NCI-H2196 (cell line): ENCODE measurements around the gene RNF13.

Experiments used
- DNase-seq: peaks from one replicate; lab custom pipeline; 2025; ENCODE audit not compliant: unreplicated experiment; lab: John Stamatoyannopoulos, UW

RNF13 gene

GRCh38 chr3:149983628-149984027 lies 170.6 kb downstream of the RNF13 start:
- no peak for DNase-seq

- no peak for DNase-seq
These were observed 176.3 kb downstream of the RNF13 start for GRCh38 chr3:149989307-149989706.

DNA sequence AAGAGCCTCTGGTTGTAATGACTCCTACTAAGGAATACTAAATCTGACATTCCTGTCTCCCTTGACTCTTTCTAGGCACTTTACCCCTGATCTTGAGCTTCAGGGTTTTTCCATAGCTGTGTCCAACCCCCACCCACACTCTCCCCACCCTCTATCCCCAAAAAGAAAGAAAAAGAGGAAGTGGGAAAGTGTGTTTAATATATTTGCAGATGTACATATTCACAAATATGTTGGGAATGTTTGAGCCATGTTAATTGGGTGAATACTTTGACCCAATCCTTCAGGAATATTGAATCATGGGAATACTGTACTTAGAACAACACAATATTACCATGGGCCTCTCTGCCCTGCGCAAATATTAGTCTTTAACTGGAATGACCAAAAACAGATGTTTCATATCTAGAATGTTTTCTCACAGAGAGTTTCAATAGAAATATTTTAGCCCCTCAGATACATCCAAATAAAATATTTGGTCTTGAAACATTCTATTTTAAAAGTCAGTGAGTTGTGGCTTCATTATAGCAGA lies 177.5 kb downstream of the RNF13 start:
- no peak for DNase-seq

GRCh38 chr3:149992416-149993058 lies 179.5 kb downstream of the RNF13 start:
- no peak for DNase-seq

GRCh38 chr3:149998946-149999345 lies 185.9 kb downstream of the RNF13 start:
- DNase-seq = no peak

- no peak for DNase-seq
These were observed 186.4 kb downstream of the RNF13 start for GRCh38 chr3:149999421-149999820.

- DNase-seq = no peak
These were observed 187.6 kb downstream of the RNF13 start for GRCh38 chr3:150000641-150001040.

- no peak for DNase-seq
These were observed 192.5 kb downstream of the RNF13 start for GRCh38 chr3:150005243-150006112.

DNA sequence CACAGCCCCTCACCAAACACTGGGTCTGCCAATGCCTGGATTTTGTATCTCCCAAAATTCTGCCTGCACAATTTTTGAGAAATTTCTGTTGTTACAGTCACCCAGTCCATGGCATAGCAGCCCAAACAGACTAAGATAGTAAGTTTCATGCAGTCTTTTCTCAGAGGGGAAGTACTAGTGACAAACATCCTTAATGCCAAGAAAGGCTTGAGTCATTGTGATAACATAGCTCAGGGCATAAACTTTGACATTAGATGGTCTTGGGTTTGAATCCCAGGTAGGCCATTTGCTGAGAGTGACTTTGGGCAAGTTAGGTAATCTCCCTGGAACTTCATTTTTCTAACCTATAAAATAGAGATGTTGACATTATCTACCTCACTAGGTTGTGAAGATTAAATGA lies 193.8 kb downstream of the RNF13 start:
- no peak for DNase-seq
